Erythroblast (primary cell): ENCODE measurements around the gene PRKAG1.

Experiments
- DNase-seq, 2 experiments: peaks; one replicate each; lab custom pipeline; 2025; lab: John Stamatoyannopoulos, UW
- GATA1 ChIP-seq: IDR thresholded peaks from 2 replicates; pipeline ENCODE4 v1.6.1; 2011; ENCODE audit warnings: low read depth, mild to moderate bottlenecking, control low read depth, low read length, moderate library complexity
- POLR2A ChIP-seq: IDR thresholded peaks from 2 replicates; pipeline ENCODE4 v1.6.1; 2011; ENCODE audit warnings: mild to moderate bottlenecking, low read length

PRKAG1 gene

DNA sequence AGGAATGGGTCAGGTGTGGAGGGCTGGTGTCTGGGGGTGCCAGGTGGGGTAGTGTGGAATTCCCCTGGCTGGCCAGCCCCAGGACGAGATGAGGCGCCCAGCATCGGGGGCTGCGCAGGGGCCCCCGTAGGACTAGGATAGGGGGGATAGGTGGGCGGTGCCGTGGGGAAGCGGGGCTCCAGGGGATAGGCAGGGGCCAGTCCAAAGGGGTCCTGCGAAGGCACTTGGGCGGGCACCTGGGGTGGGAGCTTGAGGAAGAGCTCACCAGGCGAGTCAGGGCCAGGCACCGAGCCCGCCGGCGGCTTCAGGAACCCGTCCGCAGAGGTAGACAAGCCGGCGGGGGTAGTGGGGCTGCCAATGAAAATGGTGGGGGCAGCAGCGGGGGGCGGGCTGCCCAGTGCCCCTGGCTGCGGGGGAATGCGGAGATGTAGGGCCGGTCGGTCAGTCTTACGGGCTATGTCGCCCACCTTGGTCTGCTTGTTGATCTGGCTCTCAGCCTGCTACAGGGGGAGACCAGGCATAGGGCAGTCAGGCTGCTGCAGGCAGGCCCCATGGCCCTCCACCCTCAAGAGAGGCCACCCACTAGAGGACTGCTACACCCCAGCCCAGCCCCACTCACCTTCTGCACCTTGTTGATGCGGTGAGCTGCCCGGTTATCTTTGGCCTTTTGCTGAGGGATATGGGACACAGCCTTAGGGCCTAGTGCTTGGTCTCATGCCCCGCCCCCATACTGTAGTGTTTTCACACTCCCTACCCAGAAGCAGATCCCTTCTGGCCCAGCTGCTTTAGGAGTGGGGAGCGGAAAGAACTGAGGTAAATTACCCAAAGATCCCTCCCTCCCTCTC is 22.7 kb upstream of the PRKAG1 start:
- DNase-seq: no peak
- TF ChIP-seq POLR2A (no peak), GATA1 (no peak)

DNA sequence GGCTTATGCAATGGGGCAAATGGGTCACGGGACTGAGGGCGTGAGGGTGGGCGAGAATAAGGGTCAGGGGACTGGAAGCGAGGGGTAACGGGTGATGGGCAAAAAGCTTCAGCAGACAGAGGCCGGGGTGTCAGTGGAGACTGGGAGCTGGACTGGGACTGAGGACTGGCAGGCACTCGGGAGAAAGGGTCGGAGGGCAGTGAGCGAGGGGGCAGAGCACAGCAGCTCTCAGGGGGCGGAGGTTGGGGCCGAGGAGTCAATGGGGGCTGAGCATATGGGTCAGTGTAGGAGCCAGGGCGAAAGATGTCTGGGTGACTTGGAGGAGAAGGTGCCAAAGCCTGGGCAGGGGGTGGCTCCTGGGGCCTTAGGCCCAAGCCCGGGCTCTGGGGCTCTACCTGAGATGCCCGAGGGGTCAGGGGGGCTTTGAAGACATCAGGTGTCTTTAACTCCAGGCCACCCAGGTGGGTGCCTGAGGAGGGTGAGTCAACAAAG is 21.8 kb upstream of the PRKAG1 start:
- no peak for TF ChIP-seq GATA1
- TF ChIP-seq POLR2A: no peak
- DNase-seq: no peak

DNA sequence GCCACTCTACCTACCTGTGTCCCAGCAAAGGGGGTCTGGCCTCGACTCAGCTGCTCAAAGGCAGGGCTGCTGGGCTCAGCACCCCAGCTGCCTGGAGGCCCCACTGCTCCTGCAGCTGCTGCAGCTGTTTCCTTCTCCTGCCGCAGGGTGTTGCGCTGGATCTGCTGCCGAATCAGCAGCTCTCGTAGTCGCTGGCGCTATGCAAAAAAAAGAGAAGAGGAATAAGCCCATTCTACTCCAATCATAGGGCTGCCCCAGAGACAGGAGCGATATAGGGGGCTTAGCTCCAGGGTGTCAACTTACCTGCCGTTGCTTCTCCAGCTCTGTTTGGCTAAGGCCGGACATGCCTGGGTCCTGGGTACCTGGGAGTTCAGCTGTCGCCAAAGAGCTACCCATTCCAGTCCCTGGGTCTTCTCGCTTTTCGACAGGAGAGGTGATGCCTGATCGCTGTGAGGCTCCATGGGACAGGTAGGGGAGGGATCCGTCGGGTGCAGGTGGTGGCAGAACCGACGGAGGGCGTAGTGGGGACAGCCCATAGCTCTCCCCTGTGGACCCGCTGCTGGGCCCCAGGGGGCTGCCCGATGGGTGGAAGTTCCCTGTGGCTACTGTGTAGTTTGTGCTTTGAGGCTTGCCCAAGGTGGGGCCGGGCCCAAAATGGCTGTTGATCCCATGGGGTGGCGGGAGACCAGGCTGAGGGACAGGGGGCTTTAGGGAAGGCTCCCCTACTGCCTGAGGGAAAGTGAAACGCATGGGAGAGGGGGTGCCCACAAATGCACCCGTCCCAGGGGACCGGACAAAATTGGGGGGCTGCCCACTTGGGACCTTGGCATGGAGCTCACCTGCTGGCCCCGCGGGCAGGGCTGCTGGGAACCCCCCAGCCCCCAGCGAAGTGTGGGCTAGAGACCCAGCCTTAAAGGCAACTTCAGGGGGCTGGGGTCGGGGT is 21.1 kb upstream of the PRKAG1 start:
- DNase-seq: no peak
- TF ChIP-seq GATA1 (no peak), POLR2A (no peak)

DNA sequence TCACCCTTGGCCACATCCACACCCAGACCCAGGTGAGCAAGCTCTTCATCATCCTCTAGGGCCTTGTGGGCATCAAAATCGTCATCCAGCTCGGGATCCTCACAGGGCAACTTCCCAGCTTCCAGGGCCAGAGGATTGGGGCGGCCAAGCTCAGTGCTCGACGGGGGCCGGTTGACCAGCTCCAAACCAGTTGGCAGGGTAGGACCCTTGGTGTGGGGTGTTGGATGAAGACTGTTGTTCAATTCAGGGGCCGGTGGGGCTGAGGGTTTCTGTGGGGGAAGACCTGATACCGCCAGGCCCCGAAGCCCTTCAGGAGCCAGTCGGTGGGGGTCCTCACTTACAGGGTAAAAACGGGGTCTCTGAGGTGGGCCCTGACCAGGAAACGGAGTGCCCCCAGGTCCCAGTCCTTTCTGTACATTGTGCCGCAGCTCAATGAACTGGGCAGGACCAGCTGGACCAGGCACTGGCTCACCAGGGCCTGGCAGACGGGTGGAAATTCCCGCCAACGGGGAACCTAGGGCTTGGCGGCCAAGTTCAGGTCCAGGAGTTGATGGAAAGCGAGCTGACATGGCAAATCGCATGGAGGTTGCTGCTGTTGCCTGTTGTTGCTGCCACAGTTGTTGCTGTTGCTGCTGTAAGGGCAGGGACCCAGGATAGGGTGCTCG is 19.8 kb upstream of the PRKAG1 start:
- no peak for TF ChIP-seq POLR2A
- no peak for TF ChIP-seq GATA1
- DNase-seq: no peak

DNA sequence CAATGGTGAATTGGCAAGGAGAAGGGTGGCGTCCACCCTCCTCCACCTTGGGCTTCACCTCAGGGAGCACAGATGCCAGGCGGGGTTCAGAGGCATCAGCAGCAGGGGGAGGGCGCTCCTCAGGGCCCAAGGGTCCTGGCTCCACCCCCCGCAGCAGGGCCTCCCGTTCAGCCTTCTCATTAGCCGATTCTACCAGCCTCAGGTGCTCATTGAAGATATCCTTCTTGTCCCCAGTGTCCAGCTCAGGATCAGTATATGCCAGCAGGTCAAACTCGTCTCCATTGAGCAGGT is 19.3 kb upstream of the PRKAG1 start:
- no peak for TF ChIP-seq GATA1
- TF ChIP-seq POLR2A: no peak

DNA sequence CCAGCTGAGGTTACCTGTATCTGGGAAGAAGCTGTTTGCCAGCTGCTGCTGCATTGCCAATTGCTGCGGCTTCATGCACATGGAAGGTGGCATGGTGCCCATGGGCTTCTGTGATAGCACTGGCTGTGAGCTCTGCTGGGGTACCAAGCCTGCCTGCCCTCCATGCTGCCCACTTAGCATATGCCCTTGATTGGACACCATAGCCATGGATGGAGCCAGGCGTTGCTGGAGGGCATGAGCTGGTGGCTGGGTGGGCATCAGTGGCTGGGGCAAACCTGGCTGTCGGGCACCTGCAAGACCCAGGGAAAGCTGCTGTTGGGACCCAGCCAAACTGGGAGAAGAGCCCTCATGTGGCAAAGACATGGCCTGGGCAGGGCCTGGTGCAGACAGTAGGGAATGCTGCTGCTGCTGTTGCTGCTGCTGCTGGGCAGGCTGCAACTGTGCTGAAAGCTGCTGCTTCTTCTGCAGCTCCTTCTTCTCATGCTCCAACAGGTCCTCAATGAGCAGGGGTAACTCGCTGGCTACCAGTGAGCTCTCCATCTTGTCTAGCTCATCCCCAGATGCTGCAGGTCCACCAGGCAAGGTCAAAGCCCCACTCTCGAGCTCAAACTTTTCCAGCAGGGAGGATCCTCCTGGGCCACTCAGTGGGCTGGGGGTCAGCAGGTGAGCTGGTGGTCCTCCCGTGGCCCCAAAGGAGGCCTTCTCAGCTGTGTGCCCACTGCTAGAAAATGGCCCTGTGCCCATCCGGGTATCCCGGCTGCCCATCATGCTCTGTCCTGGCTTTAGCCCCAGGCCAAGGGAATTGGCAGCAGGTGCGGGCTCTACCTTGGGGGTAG is 18.8 kb upstream of the PRKAG1 start:
- no peak for DNase-seq
- TF ChIP-seq GATA1: no peak
- no peak for TF ChIP-seq POLR2A

More for the DNA sequence above, 19.3 kb upstream of the PRKAG1 start:
- DNase-seq: no peak

DNA sequence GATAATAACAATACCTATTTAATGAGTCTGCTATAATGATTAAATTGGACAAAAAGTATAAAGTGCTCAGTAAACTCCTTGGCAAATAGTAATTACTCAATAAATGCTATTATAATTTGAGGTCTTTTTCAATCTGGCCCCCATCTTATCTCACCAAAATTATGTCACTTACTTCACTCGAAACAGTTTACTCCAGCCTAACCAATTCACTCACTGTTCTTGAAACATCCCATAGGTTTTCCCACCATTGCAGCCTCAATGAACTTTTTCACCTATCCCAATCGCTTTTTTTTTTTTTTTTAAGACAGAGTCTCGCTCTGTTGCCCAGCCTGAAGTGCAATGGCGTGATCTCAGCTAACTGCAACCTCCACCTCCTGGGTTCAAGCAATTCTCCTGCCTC is 17.5 kb upstream of the PRKAG1 start:
- DNase-seq: no peak
- TF ChIP-seq GATA1: no peak
- no peak for TF ChIP-seq POLR2A

DNA sequence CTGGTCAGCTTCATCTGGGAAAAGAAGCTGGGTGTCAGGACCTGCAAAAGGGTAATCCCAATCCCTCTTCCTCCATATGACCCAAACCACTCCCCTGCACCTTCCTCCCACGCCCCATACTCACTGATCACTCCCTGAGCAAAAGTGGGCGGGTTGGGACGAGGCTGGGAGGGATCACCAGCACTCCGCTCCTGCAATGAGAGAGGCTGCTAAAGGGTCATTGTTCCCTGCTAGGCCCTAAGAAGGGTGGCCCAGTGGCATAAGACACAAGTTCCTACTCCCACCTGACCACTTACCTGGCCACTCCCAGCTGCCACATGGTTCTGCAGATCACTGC is 15.7 kb upstream of the PRKAG1 start:
- no peak for TF ChIP-seq POLR2A
- TF ChIP-seq GATA1: no peak
- no peak for DNase-seq

DNA sequence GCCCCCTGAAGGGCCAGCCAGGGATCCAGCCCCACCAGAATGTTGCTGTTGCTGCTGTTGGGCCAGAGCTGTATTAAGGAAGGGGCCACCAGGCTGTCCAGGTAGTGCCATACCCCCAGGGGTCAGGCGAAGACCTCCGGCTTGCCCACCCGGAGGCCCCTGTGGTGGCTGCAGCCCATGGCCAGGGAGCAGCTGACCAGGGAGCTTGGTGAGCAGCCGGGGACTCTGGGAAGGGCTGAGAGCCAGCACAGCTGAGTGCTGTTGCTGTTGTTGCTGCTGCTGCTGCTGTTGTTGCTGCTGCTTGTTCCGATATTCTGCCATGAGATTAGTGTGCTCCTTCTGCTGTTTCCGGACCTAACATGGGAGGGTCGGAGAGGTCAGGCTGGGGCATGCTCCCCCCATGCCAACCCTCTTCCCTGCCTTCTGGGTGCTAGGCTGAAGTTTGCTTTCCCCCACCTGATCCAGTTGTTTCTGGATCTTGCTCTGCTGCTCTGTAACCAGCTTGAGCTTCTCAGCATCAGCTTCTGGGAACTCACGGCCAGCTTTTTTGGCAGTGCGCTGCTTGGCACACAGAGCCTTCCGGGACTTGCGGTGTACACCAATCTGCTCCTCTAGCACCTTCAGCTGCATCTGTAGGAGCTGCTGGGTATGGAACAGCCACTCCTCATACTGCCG is 15.2 kb upstream of the PRKAG1 start:
- DNase-seq: no peak
- TF ChIP-seq GATA1 (no peak), POLR2A (no peak)

DNA sequence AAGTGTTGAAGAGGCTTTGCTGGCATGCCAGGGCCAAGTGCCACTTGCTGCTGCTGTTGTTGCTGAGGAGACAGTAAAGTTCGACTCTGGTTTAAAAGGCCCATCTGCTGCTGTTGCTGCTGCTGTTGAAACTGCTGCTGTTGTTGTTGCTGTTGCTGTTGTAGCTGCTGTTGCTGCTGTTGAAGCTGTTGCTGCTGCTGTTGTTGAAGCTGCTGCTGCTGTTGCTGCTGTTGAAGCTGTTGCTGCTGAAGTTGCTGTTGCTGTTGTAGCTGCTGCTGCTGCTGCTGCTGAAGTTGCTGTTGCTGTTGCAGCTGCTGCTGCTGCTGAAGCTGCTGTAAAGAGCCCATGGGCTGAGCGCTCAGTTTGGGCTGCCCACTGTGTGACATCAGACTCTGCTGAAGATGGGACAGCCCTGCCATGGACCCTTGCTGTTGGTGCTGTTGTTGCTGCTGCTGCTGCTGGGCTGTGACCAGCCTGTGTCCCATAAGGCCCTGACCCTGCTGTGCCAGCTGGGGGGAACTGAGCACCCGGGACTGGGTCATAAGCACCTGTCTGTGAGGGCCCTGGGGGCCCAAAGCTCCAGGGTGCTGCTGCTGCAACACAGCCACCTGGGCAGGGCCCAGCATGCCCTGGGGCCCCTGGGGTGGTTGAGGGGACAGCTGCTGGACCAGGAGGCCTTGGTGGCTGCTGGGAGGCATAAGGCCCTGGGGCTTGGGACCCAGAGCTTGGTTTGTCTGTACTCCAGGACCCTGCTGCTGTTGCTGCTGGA is 14.3 kb upstream of the PRKAG1 start:
- TF ChIP-seq GATA1: no peak
- no peak for TF ChIP-seq POLR2A
- no peak for DNase-seq

DNA sequence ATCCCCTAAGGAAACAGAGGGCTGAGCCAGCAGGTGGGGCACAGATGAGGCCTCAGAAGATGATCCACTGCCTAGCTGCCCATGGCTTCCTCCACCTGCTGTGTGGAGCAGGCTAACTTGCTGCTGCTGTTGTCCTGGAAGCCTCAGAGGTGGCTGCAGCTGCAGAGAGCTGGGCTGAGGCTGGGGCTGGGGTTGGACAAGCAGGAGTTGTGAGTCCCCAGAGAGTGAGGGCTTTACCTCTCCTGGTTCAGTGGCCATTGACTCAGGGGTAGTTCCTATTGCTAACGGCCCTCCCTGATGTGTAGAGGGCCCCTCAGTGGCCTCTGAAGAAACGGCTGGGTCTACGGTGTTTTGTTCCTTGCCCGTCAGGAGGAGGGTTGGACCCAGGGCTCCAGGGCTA is 13.7 kb upstream of the PRKAG1 start:
- DNase-seq: no peak
- TF ChIP-seq POLR2A (no peak), GATA1 (no peak)

DNA sequence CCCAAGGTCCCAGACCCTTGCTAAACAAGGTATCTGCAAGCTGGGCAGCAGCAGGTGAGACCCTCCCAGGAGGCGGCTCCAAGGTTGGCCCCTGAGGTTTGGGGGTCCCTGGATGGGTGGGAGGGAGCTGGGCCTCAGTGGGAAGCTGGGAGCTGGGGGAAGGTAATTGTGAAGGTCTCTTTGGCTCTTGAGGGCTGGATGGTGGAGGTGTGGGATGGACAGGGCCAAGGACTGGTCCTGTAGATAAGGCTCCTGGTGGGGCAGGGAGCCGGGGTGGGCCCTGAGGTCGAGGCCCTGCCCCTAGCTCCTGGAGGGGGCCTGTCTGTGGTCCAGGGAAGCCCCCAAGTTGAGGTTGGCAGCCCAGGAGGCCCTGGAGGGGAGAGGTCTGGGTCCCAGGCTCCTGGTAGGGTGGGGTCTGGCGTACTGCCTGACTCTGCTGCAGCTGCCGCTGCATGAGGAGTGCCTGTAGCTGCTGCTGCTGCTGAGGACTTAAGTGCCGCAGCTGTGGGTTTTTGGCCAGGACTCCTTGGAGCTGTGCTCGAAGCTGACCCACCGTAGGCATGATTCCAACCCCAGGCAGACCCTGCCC is 13.1 kb upstream of the PRKAG1 start:
- DNase-seq: no peak
- no peak for TF ChIP-seq GATA1
- TF ChIP-seq POLR2A: no peak
